ENCODE data around the gene NOP10. TPM values are rescaled to one million over a fixed set of nuclear protein-coding genes. Genes with fewer than 3 reads are reported as not detected.
A peak's percentile ranks its signal among the peaks of the same experiment; 100 is the strongest.

NOP10 gene
- total and polyA plus RNA-seq, 2 of the 13 experiments (the other 11 are each of a cell fraction or from before 2014, with no cell fraction given), result 239 to 369 TPM

DNA sequence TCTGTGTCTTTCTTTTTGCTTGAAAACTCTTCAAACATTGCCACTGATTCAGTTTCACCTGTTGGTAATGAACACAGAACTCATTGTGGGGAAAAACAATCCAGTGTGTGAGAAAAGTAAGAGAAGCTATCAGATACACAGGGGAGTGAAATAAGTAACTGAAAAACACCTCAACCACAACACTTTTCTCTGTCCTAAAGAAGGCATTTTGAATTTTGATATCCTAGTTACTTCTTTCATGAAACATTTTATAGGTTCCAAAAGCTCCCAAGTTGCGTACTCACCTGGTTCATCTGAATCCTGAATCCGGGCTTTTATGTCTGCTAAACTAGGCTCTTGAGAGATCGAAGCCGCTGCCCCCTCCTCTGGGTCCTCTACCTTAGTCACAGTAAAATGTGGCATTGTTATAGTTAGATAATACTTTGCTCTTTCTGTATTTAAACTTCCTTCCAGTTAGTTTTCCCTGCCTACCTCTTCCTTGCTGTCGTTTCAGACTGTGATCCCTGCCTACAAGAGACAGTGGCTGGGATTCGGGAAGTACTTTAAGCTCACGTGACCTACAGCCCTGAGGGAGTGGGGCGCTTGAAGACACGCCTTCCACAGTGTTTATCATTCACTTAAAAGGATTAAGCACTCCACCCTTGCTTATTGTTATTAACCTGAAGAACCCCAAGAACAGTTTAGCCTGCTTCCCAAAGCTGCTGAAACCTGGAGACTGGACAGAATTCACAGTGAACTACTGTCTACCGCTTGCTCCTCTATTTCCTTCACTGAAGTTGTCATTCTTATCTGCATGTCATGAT lies 24.5 kb downstream of the NOP10 start (continued):
- TF ChIP-seq CREM (IDR thresholded peaks at IDR 0.05) (0 out of 2 replicates have a peak, but pooled peaks have one; percentile 7), CREM (CRISPR knock-in tag; IDR thresholded peaks at IDR 0.05) (no peak), NFYB (CRISPR knock-in tag; IDR thresholded peaks at IDR 0.05) (0 out of 2 replicates have a peak, but pooled peaks have one; percentile 16), ZNF547 (CRISPR knock-in tag; IDR thresholded peaks at IDR 0.05) (0 out of 2 replicates have a peak, but pooled peaks have one; percentile 28), BHLHE40 (IDR thresholded peaks at IDR 0.05; ENCODE audit: low read length) (peak; percentile 88), ZNF780A (CRISPR knock-in tag; IDR thresholded peaks at IDR 0.05) (no peak), SMAD9 (CRISPR knock-in tag; IDR thresholded peaks at IDR 0.05) (no peak), ZNF629 (CRISPR knock-in tag; conservative IDR thresholded peaks at IDR 0.05) (no peak), ZNF501 (CRISPR knock-in tag; IDR thresholded peaks at IDR 0.05) (0 out of 2 replicates have a peak, but pooled peaks have one; percentile 53), GABPA (IDR thresholded peaks at IDR 0.05; ENCODE audit: low read depth, low read length) (no peak), GABPA (CRISPR knock-in tag; IDR thresholded peaks at IDR 0.05; ENCODE audit: low read depth) (peak; percentile 17; the same call in 1 of the 2 replicates), POLR2AphosphoS2 (IDR thresholded peaks at IDR 0.05; ENCODE audit: low read depth, low read length) (no peak)
- TF ChIP-seq, protein P1, sequence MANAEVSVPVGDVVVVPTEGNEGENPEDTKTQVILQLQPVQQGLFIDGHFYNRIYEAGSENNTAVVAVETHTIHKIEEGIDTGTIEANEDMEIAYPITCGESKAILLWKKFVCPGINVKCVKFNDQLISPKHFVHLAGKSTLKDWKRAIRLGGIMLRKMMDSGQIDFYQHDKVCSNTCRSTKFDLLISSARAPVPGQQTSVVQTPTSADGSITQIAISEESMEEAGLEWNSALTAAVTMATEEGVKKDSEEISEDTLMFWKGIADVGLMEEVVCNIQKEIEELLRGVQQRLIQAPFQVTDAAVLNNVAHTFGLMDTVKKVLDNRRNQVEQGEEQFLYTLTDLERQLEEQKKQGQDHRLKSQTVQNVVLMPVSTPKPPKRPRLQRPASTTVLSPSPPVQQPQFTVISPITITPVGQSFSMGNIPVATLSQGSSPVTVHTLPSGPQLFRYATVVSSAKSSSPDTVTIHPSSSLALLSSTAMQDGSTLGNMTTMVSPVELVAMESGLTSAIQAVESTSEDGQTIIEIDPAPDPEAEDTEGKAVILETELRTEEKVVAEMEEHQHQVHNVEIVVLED (CRISPR knock-in tag; IDR thresholded peaks at IDR 0.05; ENCODE audit: borderline replicate concordance), result 0 out of 2 replicates have a peak, but pooled peaks have one; percentile 20
- TF ChIP-seq, protein P2, sequence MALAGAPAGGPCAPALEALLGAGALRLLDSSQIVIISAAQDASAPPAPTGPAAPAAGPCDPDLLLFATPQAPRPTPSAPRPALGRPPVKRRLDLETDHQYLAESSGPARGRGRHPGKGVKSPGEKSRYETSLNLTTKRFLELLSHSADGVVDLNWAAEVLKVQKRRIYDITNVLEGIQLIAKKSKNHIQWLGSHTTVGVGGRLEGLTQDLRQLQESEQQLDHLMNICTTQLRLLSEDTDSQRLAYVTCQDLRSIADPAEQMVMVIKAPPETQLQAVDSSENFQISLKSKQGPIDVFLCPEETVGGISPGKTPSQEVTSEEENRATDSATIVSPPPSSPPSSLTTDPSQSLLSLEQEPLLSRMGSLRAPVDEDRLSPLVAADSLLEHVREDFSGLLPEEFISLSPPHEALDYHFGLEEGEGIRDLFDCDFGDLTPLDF (CRISPR knock-in tag; IDR thresholded peaks at IDR 0.05), result no peak
- TF ChIP-seq, protein P3, sequence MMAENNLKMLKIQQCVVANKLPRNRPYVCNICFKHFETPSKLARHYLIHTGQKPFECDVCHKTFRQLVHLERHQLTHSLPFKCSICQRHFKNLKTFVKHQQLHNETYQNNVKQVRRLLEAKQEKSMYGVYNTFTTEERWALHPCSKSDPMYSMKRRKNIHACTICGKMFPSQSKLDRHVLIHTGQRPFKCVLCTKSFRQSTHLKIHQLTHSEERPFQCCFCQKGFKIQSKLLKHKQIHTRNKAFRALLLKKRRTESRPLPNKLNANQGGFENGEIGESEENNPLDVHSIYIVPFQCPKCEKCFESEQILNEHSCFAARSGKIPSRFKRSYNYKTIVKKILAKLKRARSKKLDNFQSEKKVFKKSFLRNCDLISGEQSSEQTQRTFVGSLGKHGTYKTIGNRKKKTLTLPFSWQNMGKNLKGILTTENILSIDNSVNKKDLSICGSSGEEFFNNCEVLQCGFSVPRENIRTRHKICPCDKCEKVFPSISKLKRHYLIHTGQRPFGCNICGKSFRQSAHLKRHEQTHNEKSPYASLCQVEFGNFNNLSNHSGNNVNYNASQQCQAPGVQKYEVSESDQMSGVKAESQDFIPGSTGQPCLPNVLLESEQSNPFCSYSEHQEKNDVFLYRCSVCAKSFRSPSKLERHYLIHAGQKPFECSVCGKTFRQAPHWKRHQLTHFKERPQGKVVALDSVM (CRISPR knock-in tag; IDR thresholded peaks at IDR 0.05), result no peak
- TF ChIP-seq, protein P4, sequence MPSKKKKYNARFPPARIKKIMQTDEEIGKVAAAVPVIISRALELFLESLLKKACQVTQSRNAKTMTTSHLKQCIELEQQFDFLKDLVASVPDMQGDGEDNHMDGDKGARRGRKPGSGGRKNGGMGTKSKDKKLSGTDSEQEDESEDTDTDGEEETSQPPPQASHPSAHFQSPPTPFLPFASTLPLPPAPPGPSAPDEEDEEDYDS (CRISPR knock-in tag; IDR thresholded peaks at IDR 0.05), result peak; percentile 90
- TF ChIP-seq, protein P5, sequence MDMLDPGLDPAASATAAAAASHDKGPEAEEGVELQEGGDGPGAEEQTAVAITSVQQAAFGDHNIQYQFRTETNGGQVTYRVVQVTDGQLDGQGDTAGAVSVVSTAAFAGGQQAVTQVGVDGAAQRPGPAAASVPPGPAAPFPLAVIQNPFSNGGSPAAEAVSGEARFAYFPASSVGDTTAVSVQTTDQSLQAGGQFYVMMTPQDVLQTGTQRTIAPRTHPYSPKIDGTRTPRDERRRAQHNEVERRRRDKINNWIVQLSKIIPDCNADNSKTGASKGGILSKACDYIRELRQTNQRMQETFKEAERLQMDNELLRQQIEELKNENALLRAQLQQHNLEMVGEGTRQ (IDR thresholded peaks at IDR 0.05; ENCODE audit: low read depth, low read length), result peak; percentile 91
- TF ChIP-seq, protein P5 (CRISPR knock-in tag; IDR thresholded peaks at IDR 0.05; ENCODE audit: borderline replicate concordance), result peak; percentile 94; the same call in 1 of the 2 replicates
- TF ChIP-seq, protein P6, sequence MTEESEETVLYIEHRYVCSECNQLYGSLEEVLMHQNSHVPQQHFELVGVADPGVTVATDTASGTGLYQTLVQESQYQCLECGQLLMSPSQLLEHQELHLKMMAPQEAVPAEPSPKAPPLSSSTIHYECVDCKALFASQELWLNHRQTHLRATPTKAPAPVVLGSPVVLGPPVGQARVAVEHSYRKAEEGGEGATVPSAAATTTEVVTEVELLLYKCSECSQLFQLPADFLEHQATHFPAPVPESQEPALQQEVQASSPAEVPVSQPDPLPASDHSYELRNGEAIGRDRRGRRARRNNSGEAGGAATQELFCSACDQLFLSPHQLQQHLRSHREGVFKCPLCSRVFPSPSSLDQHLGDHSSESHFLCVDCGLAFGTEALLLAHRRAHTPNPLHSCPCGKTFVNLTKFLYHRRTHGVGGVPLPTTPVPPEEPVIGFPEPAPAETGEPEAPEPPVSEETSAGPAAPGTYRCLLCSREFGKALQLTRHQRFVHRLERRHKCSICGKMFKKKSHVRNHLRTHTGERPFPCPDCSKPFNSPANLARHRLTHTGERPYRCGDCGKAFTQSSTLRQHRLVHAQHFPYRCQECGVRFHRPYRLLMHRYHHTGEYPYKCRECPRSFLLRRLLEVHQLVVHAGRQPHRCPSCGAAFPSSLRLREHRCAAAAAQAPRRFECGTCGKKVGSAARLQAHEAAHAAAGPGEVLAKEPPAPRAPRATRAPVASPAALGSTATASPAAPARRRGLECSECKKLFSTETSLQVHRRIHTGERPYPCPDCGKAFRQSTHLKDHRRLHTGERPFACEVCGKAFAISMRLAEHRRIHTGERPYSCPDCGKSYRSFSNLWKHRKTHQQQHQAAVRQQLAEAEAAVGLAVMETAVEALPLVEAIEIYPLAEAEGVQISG (CRISPR knock-in tag; IDR thresholded peaks at IDR 0.05), result 0 out of 2 replicates have a peak, but pooled peaks have one; percentile 8
